Activated naive CD4-positive, alpha-beta T cell treated with anti-CD3 and anti-CD28 coated beads for 36 hours (primary cell): ENCODE results near the gene C20orf204. TPM values are rescaled to one million over a fixed set of nuclear protein-coding genes. Genes with fewer than 3 reads are reported as not detected.
"Not testable (repeated sequence)": the region's sequence is repeated elsewhere in the genome, so short reads cannot be mapped to it uniquely, and the experiment has no call there.

Experiments
- CTCF ChIA-PET: fragments of 350-600 bp; sonication (Branson Sonifier 250); formaldehyde crosslinking; loops from one replicate; lab custom pipeline; 2021; ENCODE audit warnings: antibody characterized with exemption; lab: Charles Lee
- DNase-seq: peaks from one replicate; pipeline ENCODE4 v3.0.0-alpha.2; 2020
- H3K27ac Mint-ChIP-seq: one replicate; pipeline ENCODE4 v1.8.0; 2021; ENCODE audit warnings: mild to moderate bottlenecking, mixed read lengths
- H3K27me3 Mint-ChIP-seq: one replicate; pipeline ENCODE4 v1.8.0; 2021; ENCODE audit warnings: low read depth, mixed read lengths
- H3K36me3 Mint-ChIP-seq: one replicate; pipeline ENCODE4 v1.8.0; 2021; ENCODE audit warnings: low read depth, mixed read lengths
- H3K4me1 Mint-ChIP-seq: one replicate; pipeline ENCODE4 v1.8.0; 2021; ENCODE audit warnings: low read depth, mixed read lengths
- H3K4me3 Mint-ChIP-seq: one replicate; pipeline ENCODE4 v1.8.0; 2021; ENCODE audit warnings: mild to moderate bottlenecking, moderate library complexity, mixed read lengths
- H3K9me3 Mint-ChIP-seq: one replicate; pipeline ENCODE4 v1.8.0; 2021; ENCODE audit warnings: mixed read lengths
- intact Hi-C: fragments of 100-400 bp; cut with micrococcal nuclease; formaldehyde crosslinking; loops from one replicate; pipeline ENCODE4 v1.15.1; 2023
- microRNA-seq: library from miRNA; unstranded; fragments of <30 nt; microRNA quantifications from one replicate; pipeline ENCODE4 v1.2.0, GENCODE V29; 2022; ENCODE audit warnings: borderline microRNAs expressed, borderline replicate concordance
- total RNA-seq, 2 experiments: library from RNA; stranded (reverse); gene quantifications; one replicate each; pipeline ENCODE4 v1.2.3, GENCODE V29; 2021

Gene C20orf204
- total RNA-seq, 2 experiments from 2014 or later, result 1.1 to 1.7 TPM

- Mint-ChIP-seq H3K4me1 (peaks cover 26% of the 10 kb centered on the region), H3K27ac (no peak within 1 kb of the TSS)
- CTCF ChIA-PET, result interaction anchor here (0.7 to 5.7 kb wide), 8 partner anchors 15 to 171 kb away, joined by 3 to 47 read pairs (median 4); partner anchors contain the start of gene PCMTD2
These were observed 48.1 kb downstream of the C20orf204 start, which contains the start of gene LKAAEAR1 for GRCh38 chr20:64083804-64084684. LKAAEAR1 (minus strand) TSS chr20:64084398; CDS start chr20:64084219, 179 bp downstream.

DNA sequence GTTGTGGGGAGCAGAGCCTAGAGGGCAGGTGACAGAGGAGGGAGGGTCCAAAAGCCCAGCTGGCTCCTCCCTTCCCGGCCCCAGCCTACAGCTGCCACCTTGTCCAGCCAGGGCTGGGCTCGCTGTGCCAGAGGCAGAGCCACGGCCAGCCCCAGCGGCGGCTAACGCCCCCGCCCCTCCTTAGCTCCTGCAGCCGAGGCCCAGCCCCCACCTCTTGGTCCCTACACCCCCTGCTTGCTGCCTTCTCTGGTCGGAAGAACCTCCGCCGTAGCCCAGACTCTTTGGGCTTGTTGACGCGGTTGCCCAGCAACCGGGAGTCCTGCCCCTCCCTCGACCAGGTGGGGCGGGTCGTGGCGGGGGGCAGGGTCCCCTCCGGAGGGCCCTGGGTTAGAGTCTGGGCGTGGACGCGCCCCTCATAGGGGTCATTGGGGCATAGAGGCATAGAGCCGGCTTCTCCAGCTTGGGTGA, 48.7 kb downstream of the C20orf204 start:
- intact Hi-C loops, result loop anchor here (5.0 kb wide), 1 partner anchor 173 kb away; the partner anchor contains the start of gene PCMTD2

More at GRCh38 chr20:64083804-64084684, 48.1 kb downstream of the C20orf204 start, which contains the start of gene LKAAEAR1:
- H3K27me3 Mint-ChIP-seq, result peaks cover 9% of the 10 kb centered on the region
- no peaks in the 10 kb centered on the region for H3K36me3 Mint-ChIP-seq
- no peak for DNase-seq
- peaks cover 3% of the 10 kb centered on the region for H3K9me3 Mint-ChIP-seq
- H3K4me3 Mint-ChIP-seq, result peak within 1 kb of the TSS; percentile 80
- intact Hi-C loops, result loop anchor here (1.0 to 5.0 kb wide), 5 partner anchors 19 to 173 kb away; partner anchors contain the start of genes PCMTD2 and TCEA2

DNA sequence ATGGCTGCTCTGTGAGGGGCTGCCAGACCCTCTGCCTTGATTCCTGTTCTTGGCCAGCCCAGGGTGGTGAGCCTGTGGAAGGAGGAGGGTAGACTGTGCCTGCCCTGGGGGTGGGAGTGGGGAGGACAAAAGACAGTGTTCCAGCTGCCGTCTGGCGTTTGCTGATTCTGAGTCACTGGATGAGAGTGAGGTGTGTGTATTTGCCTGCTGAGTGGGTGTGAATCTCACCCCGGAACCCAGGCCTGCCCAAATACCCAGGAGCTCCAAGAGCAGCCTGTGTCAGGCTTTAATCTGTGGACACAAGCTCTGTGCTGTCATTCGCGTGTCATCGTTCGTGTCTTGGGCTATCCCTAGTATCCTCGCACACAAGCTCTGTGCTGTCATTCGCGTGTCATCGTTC, 50.8 kb downstream of the C20orf204 start:
- Mint-ChIP-seq H3K4me1 (peaks cover 18% of the 10 kb centered on the region), H3K27ac (no peak overlapping the region), H3K4me3 (no peak overlapping the region), H3K9me3 (peaks cover 3% of the 10 kb centered on the region), H3K27me3 (peaks cover 9% of the 10 kb centered on the region), H3K36me3 (no peaks in the 10 kb centered on the region)
- CTCF ChIA-PET, result interaction anchor here (5.7 kb wide), 1 partner anchor 33 kb away, joined by 47 read pairs; no protein-coding TSS in a partner anchor
- DNase-seq, result no peak
- intact Hi-C loops, result no loop called here

More for the DNA sequence above, 48.7 kb downstream of the C20orf204 start:
- CTCF ChIA-PET, result interaction anchor here (0.7 to 5.7 kb wide), 6 partner anchors 17 to 171 kb away, joined by 3 to 47 read pairs (median 4); partner anchors contain the start of gene PCMTD2
- peaks cover 9% of the 10 kb centered on the region for H3K27me3 Mint-ChIP-seq
- no peak for DNase-seq
- no peaks in the 10 kb centered on the region for H3K36me3 Mint-ChIP-seq
- H3K4me3 Mint-ChIP-seq, result peak overlapping the region; percentile 80
- H3K9me3 Mint-ChIP-seq, result peaks cover 3% of the 10 kb centered on the region
- H3K27ac Mint-ChIP-seq, result no peak overlapping the region
- H3K4me1 Mint-ChIP-seq, result peaks cover 25% of the 10 kb centered on the region

- peaks cover 13% of the 10 kb centered on the region for H3K4me1 Mint-ChIP-seq
- H3K36me3 Mint-ChIP-seq, H3K27me3 Mint-ChIP-seq, H3K27ac Mint-ChIP-seq, CTCF ChIA-PET, H3K4me3 Mint-ChIP-seq, intact Hi-C loops, H3K9me3 Mint-ChIP-seq, DNase-seq: not testable (repeated sequence)
These were observed 51.3 kb downstream of the C20orf204 start for GRCh38 chr20:64087226-64087825.

DNA sequence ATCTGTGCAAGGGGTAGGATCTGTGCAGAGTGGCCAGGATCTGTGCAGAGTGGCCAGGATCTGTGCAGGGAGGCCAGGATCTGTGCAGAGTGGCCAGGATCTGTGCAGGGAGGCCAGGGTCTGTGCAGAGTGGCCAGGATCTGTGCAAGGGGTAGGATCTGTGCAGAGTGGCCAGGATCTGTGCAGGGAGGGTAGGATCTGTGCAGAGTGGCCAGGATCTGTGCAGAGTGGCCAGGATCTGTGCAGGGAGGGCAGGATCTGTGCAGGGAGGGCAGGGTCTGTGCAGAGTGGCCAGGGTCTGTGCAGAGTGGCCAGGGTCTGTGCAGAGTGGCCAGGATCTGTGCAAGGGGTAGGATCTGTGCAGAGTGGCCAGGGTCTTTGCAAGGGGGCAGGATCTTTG, 52.6 kb downstream of the C20orf204 start:
- CTCF ChIA-PET, intact Hi-C loops: not testable (repeated sequence)

More for the DNA sequence above, 52.6 kb downstream of the C20orf204 start:
- not testable (repeated sequence) for H3K27me3 Mint-ChIP-seq, H3K4me3 Mint-ChIP-seq, H3K4me1 Mint-ChIP-seq, H3K27ac Mint-ChIP-seq, H3K9me3 Mint-ChIP-seq, DNase-seq, H3K36me3 Mint-ChIP-seq

Small RNAs within 50 kb of the gene (microRNA-seq; reads per million reads assigned to microRNA genes)
- gene MIR6813, result 2.7 reads per million

Other genes with a start within 250 kb of the C20orf204 start
- gene ZBTB46, start 204.9 kb upstream of the C20orf204 start, total RNA-seq, result under 1 TPM; 0.17 to 0.20 TPM
- not detected for gene ABHD16B, start 174.7 kb upstream of the C20orf204 start, total RNA-seq
- gene TPD52L2, start 170.9 kb upstream of the C20orf204 start, total RNA-seq, result 10 to 100 TPM; 38.2 to 38.9 TPM
- gene DNAJC5, start 141.1 kb upstream of the C20orf204 start, total RNA-seq, result 10 to 100 TPM; 19.4 to 19.5 TPM
- gene UCKL1, start 79.8 kb upstream of the C20orf204 start, total RNA-seq, result 10 to 100 TPM; 23.3 to 23.9 TPM
- gene ZNF512B, start 66.3 kb upstream of the C20orf204 start, total RNA-seq, result 1 to 10 TPM; 7.9 to 8.3 TPM
- gene SAMD10, start 56.5 kb upstream of the C20orf204 start, total RNA-seq, result 10 to 100 TPM; 20.5 to 21.8 TPM
- 10 to 100 TPM; 39.4 to 40.2 TPM for gene PRPF6, start 55.0 kb upstream of the C20orf204 start, total RNA-seq
- not detected for gene SOX18, start 13.5 kb downstream of the C20orf204 start, total RNA-seq
- gene TCEA2, start 27.0 kb downstream of the C20orf204 start, total RNA-seq, result 10 to 100 TPM; 16.7 to 18.2 TPM
- gene RGS19, start 43.3 kb downstream of the C20orf204 start, total RNA-seq, result 10 to 100 TPM; 20.6 to 23.5 TPM
- under 1 TPM; 0.45 to 0.47 TPM for gene OPRL1, start 43.9 kb downstream of the C20orf204 start, total RNA-seq
- gene LKAAEAR1, start 48.2 kb downstream of the C20orf204 start, total RNA-seq, result under 1 TPM; 0.33 to 0.62 TPM
- not detected for gene NPBWR2, start 71.4 kb downstream of the C20orf204 start, total RNA-seq
- gene MYT1, start 128.3 kb downstream of the C20orf204 start, total RNA-seq, result under 1 TPM; 0.05 TPM
- gene PCMTD2, start 219.6 kb downstream of the C20orf204 start, total RNA-seq, result 10 to 100 TPM; 34.5 to 36.7 TPM